ENCODE results near the gene ACTR3.

ACTR3 gene

DNA sequence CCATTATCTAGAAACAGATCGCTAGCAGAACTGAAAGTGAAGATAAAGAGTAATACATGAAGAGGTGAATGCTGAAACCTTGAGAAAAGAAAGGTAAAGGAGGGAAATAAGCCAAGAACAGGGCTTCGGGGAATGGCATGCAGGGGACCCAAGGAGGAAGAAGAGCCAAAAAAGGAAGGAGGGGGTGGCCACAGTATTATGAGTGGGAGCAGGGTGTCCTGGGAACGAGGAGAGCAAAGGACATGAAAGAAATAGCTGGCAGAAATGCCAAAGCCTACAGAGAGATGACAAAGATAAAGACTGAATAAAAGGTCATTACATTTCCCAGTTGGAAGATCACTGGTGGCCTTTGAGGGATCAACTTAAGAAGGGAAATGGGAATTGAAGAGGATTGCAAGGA is 82.9 kb downstream of the ACTR3 start:
- Histone ChIP-seq H3K4me1 (ENCODE audit: control insufficient read depth, insufficient read depth, low read length) (no peaks in the 10 kb centered on the region), H3K9me3 (replicated peaks; ENCODE audit: low read length) (no peaks in the 10 kb centered on the region), H3K36me3 (ENCODE audit: insufficient read depth, low read length) (peaks cover 44% of the 10 kb centered on the region), H3K4me3 (ENCODE audit: low read length) (no peak overlapping the region), H3K27me3 (ENCODE audit: control insufficient read depth, insufficient read depth, low read length) (no peaks in the 10 kb centered on the region), H3K4me2 (ENCODE audit: low read length) (no peak overlapping the region), H3K9ac (ENCODE audit: low read depth, low read length) (no peak overlapping the region)

- Histone ChIP-seq H3K27me3 (ENCODE audit: control insufficient read depth, insufficient read depth, low read length) (no peaks in the 10 kb centered on the region), H3K4me2 (ENCODE audit: low read length) (no peak overlapping the region), H3K36me3 (ENCODE audit: insufficient read depth, low read length) (peaks cover 34% of the 10 kb centered on the region), H3K4me3 (ENCODE audit: low read length) (no peak overlapping the region), H3K9me3 (replicated peaks; ENCODE audit: low read length) (no peaks in the 10 kb centered on the region), H3K9ac (ENCODE audit: low read depth, low read length) (no peak overlapping the region), H3K4me1 (ENCODE audit: control insufficient read depth, insufficient read depth, low read length) (no peaks in the 10 kb centered on the region)
Observed at GRCh38 chr2:113973810-113974209, 83.9 kb downstream of the ACTR3 start.

- Histone ChIP-seq H3K9me3 (replicated peaks; ENCODE audit: low read length) (no peaks in the 10 kb centered on the region), H3K4me3 (ENCODE audit: low read length) (no peak overlapping the region), H3K36me3 (ENCODE audit: insufficient read depth, low read length) (peaks cover 28% of the 10 kb centered on the region), H3K4me1 (ENCODE audit: control insufficient read depth, insufficient read depth, low read length) (no peaks in the 10 kb centered on the region), H3K4me2 (ENCODE audit: low read length) (no peak overlapping the region), H3K27me3 (ENCODE audit: control insufficient read depth, insufficient read depth, low read length) (no peaks in the 10 kb centered on the region), H3K9ac (ENCODE audit: low read depth, low read length) (no peak overlapping the region)
Observed at GRCh38 chr2:113974727-113975126, 84.8 kb downstream of the ACTR3 start.

DNA sequence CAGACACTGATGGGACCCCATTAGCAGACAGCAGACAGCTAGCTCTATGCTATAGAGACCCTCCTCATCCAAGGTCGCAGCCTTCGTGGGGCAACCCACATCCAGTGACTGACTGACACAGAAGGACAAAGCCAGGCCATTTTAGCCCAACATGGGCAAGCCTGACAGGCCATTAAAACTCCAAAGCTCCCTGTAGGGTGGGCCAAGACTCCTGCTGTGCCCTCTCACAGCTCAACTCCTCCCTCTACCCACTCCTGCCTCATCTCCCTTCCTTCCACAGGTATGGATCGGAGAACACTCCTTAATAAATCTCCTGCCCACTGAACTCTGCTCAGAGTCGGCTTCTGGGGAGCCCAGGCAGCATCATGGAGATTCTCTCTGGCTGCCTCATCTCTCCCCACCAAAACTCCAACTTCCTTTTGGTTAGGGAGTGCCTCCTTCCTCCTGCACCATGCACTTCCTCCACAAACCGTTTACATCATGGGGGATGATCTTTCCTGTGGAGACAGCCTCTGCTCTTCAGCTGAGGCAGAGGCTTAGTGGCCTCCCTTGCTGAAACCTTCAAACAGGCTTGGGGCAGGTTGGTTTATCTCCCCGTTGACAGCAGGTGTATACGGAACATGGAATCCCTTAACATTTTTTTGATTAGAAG is 86.5 kb downstream of the ACTR3 start:
- Histone ChIP-seq H3K9ac (ENCODE audit: low read depth, low read length) (no peak overlapping the region), H3K36me3 (ENCODE audit: insufficient read depth, low read length) (peaks cover 26% of the 10 kb centered on the region), H3K4me2 (ENCODE audit: low read length) (no peak overlapping the region), H3K9me3 (replicated peaks; ENCODE audit: low read length) (no peaks in the 10 kb centered on the region), H3K27me3 (ENCODE audit: control insufficient read depth, insufficient read depth, low read length) (no peaks in the 10 kb centered on the region), H3K4me3 (ENCODE audit: low read length) (no peak overlapping the region), H3K4me1 (ENCODE audit: control insufficient read depth, insufficient read depth, low read length) (peaks cover 14% of the 10 kb centered on the region)

GRCh38 chr2:113977060-113977659 is 87.3 kb downstream of the ACTR3 start:
- H3K9ac ChIP-seq (ENCODE audit: low read depth, low read length), result no peak overlapping the region
- H3K4me1 ChIP-seq (ENCODE audit: control insufficient read depth, insufficient read depth, low read length), result peaks cover 19% of the 10 kb centered on the region
- H3K4me3 ChIP-seq (ENCODE audit: low read length), result no peak overlapping the region
- no peaks in the 10 kb centered on the region for H3K9me3 ChIP-seq (replicated peaks; ENCODE audit: low read length)
- H3K36me3 ChIP-seq (ENCODE audit: insufficient read depth, low read length), result peaks cover 22% of the 10 kb centered on the region
- no peaks in the 10 kb centered on the region for H3K27me3 ChIP-seq (ENCODE audit: control insufficient read depth, insufficient read depth, low read length)
- H3K4me2 ChIP-seq (ENCODE audit: low read length), result no peak overlapping the region

DNA sequence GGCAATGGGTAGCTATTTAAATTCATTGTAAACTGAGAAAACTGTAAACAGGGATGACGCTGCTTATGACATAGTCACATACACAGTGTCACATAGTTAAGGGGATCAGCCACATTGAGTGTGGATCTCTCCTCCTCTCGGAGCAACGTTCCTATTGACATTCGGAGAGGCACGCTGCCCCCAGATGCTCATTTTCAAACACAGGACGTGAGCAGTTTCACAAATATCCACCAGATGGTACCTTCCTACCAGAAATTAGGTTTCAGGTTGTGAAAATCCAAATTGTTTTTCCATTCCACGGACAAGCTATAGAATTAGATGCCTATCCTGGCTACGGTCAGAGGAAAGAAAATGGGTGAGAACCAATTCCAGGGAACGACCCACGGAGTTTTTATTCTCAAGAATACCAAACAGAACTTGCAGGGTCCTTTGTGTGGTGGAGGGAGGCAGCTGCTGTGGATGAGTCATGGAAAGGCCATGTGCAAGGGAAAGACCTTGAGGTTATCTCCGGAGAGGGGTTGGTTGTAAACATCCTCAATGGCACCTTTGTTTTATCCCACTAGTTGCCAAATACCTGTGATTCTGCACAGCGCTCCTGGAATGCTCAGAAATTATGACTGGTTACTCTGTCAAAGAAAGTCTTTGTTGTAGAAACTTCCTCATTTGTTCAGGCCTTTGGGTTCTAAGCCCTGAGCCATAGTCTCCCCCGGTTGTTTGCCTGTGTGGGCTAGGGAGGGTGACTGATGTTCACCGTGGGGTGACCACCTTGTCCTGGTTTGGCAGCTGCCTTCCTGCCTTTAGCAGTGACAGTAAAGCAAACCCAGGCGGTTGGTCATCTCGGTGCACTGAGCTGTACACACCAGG is 88.0 kb downstream of the ACTR3 start:
- H3K9me3 ChIP-seq (replicated peaks; ENCODE audit: low read length), result no peaks in the 10 kb centered on the region
- no peak overlapping the region for H3K9ac ChIP-seq (ENCODE audit: low read depth, low read length)
- H3K4me1 ChIP-seq (ENCODE audit: control insufficient read depth, insufficient read depth, low read length), result peaks cover 19% of the 10 kb centered on the region
- H3K4me2 ChIP-seq (ENCODE audit: low read length), result no peak overlapping the region
- no peak overlapping the region for H3K4me3 ChIP-seq (ENCODE audit: low read length)
- H3K36me3 ChIP-seq (ENCODE audit: insufficient read depth, low read length), result peaks cover 19% of the 10 kb centered on the region
- no peaks in the 10 kb centered on the region for H3K27me3 ChIP-seq (ENCODE audit: control insufficient read depth, insufficient read depth, low read length)

DNA sequence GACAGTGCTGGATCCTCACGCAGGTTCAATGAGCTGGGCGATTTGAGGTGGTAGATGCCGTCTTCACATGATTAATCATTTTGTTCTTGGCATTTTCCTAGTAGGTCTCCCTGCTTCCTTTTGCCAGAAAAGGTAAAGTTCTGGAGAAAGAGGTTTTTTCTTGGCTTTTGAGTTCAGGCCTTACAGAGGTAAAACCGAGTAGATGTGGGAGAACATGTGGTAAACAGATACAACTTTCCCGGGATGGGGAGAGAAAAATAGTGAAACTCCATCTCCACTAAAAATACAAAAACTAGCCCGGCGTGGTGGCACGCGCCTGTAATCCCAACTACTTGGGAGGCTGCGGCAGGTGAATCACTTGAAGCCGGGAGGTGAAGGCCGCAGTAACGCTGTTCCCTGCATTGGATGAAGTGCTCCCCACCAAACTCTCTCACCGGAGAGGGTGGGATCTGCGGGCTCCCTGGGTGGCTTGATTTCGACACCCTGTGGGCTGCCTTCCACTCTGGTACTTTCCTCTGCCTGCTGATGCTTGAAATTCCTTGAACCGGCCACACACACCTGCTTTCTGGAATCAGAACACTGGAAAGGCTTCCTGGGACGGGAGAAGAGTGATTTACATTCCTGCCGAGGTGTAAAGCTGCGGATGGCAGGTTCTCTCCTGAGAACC is 88.8 kb downstream of the ACTR3 start:
- Histone ChIP-seq H3K36me3 (ENCODE audit: insufficient read depth, low read length) (peaks cover 16% of the 10 kb centered on the region), H3K9me3 (replicated peaks; ENCODE audit: low read length) (no peaks in the 10 kb centered on the region), H3K27me3 (ENCODE audit: control insufficient read depth, insufficient read depth, low read length) (no peaks in the 10 kb centered on the region), H3K4me1 (ENCODE audit: control insufficient read depth, insufficient read depth, low read length) (peaks cover 19% of the 10 kb centered on the region), H3K4me3 (ENCODE audit: low read length) (no peak overlapping the region), H3K4me2 (ENCODE audit: low read length) (no peak overlapping the region), H3K9ac (ENCODE audit: low read depth, low read length) (no peak overlapping the region)

GRCh38 chr2:113979191-113980128 is 89.6 kb downstream of the ACTR3 start:
- Histone ChIP-seq H3K27me3 (ENCODE audit: control insufficient read depth, insufficient read depth, low read length) (no peaks in the 10 kb centered on the region), H3K9me3 (replicated peaks; ENCODE audit: low read length) (no peaks in the 10 kb centered on the region), H3K4me2 (ENCODE audit: low read length) (no peak overlapping the region), H3K4me3 (ENCODE audit: low read length) (no peak overlapping the region), H3K36me3 (ENCODE audit: insufficient read depth, low read length) (peaks cover 11% of the 10 kb centered on the region), H3K9ac (ENCODE audit: low read depth, low read length) (no peak overlapping the region), H3K4me1 (ENCODE audit: control insufficient read depth, insufficient read depth, low read length) (peaks cover 19% of the 10 kb centered on the region)

- Histone ChIP-seq H3K4me1 (ENCODE audit: control insufficient read depth, insufficient read depth, low read length) (peaks cover 19% of the 10 kb centered on the region), H3K27me3 (ENCODE audit: control insufficient read depth, insufficient read depth, low read length) (no peaks in the 10 kb centered on the region), H3K9me3 (replicated peaks; ENCODE audit: low read length) (no peaks in the 10 kb centered on the region), H3K36me3 (ENCODE audit: insufficient read depth, low read length) (no peaks in the 10 kb centered on the region), H3K9ac (ENCODE audit: low read depth, low read length) (no peak overlapping the region), H3K4me2 (ENCODE audit: low read length) (no peak overlapping the region), H3K4me3 (ENCODE audit: low read length) (no peak overlapping the region)
Observed at GRCh38 chr2:113980946-113981345, 91.1 kb downstream of the ACTR3 start.

DNA sequence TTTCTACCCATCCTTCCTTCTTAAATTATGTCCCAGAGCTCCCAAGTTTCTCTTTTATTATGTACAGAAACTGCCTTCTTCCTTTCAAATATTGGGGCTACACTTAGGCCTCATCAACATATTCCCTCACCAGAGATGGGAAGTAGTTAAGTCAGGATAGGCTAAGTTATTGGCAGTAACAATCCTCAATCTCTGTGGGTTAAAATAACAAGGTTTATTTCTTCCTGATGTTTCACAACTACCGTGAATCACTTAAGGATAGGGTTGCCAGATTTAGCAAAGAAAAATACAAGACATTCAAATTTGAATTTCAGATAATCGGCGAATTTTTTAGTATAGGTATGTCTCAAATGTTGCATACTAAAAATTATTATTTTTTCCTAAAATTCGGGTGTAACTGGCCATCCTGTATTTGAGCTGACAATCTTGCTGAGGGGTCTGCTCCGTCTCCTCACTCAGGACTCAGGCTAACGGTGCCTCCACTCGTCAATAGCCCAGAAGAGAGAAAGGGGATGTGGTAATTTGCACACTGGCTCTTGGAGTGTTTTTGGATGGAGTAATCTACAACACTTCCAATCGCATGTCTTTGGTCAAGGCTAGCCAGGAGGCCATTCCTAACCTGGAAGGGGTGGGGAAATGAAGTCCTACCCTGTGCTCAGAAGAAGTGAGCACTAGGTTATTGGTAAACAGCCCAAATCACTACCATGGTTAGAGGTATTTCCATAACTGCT is 91.7 kb downstream of the ACTR3 start:
- Histone ChIP-seq H3K4me2 (ENCODE audit: low read length) (no peak overlapping the region), H3K4me3 (ENCODE audit: low read length) (no peak overlapping the region)

More for the DNA sequence above, 91.7 kb downstream of the ACTR3 start:
- H3K9me3 ChIP-seq (replicated peaks; ENCODE audit: low read length), result no peaks in the 10 kb centered on the region
- H3K27me3 ChIP-seq (ENCODE audit: control insufficient read depth, insufficient read depth, low read length), result no peaks in the 10 kb centered on the region
- peaks cover 19% of the 10 kb centered on the region for H3K4me1 ChIP-seq (ENCODE audit: control insufficient read depth, insufficient read depth, low read length)
- no peak overlapping the region for H3K9ac ChIP-seq (ENCODE audit: low read depth, low read length)
- H3K36me3 ChIP-seq (ENCODE audit: insufficient read depth, low read length), result no peaks in the 10 kb centered on the region

All from skeletal muscle satellite cell (primary cell).